Right atrium auricular region (tissue), 2 donors: ENCODE results near the gene REG1A. TPM values are rescaled to one million over a fixed set of nuclear protein-coding genes. Genes with fewer than 3 reads are reported as not detected.

Source experiments
- DNase-seq: peaks from one replicate; pipeline ENCODE4 v3.0.0-alpha.2; 2019; ENCODE audit warnings: low spot score
- H3K27ac ChIP-seq, 2 donors: fragments of 200-600 bp; sonication (generic); 1 replicate in 1 of 2; 2 replicates in 1 of 2; pipeline ENCODE4 v1.5.1; 2016 to 2019
- H3K27me3 ChIP-seq, 2 donors: fragments of 200-600 bp; sonication (generic); one replicate each; pipeline versions ENCODE4 v1.5.1 to v1.6.0; 2017 to 2019
- H3K36me3 ChIP-seq: fragments of 200-600 bp; sonication (generic); one replicate; pipeline ENCODE4 v1.5.1; 2016
- H3K4me1 ChIP-seq, 2 donors: fragments of 200-600 bp; sonication (generic); one replicate each; pipeline versions ENCODE4 v1.5.1 to v1.6.0; 2017 to 2019
- H3K4me3 ChIP-seq, 2 donors: fragments of 200-600 bp; sonication (generic); 1 replicate in 1 of 2; 2 replicates in 1 of 2; pipeline ENCODE4 v1.5.1; 2017 to 2019; ENCODE audit warnings: mild to moderate bottlenecking in 1 of 2, moderate library complexity in 1 of 2
- H3K9me3 ChIP-seq, 2 donors: fragments of 200-600 bp; sonication (generic); one replicate each; pipeline ENCODE4 v1.5.1; 2019
- CTCF ChIP-seq, 2 donors: fragments of 200-600 bp; sonication (generic); IDR thresholded peaks; one replicate each; pipeline ENCODE4 v1.5.1; 2019; ENCODE audit warnings: antibody characterized with exemption in 2 of 2
- total RNA-seq, 2 donors: library from RNA; depleted of rRNA; stranded (reverse); fragments of >200 nt; gene quantifications; one replicate each; pipeline ENCODE4 v1.1.0, GENCODE V29; 2016

REG1A gene
- total RNA-seq, 2 donors from 2014 or later = not detected

- H3K27ac ChIP-seq = no peak overlapping the region
- TF ChIP-seq CTCF (IDR thresholded peaks at IDR 0.05) = no peak
- no peaks in the 10 kb centered on the region for H3K9me3 ChIP-seq
- no peak for DNase-seq
- no peaks in the 10 kb centered on the region for H3K27me3 ChIP-seq
- no peak overlapping the region for H3K4me3 ChIP-seq
- H3K36me3 ChIP-seq = no peaks in the 10 kb centered on the region
- H3K4me1 ChIP-seq = no peaks in the 10 kb centered on the region
These were observed 34.9 kb upstream of the REG1A start for GRCh38 chr2:79085382-79085781.

GRCh38 chr2:79086255-79086654 is 34.0 kb upstream of the REG1A start:
- TF ChIP-seq CTCF (IDR thresholded peaks at IDR 0.05) = no peak
- Histone ChIP-seq H3K27me3 (no peaks in the 10 kb centered on the region), H3K27ac (no peak overlapping the region)

GRCh38 chr2:79087785-79088364 is 32.4 kb upstream of the REG1A start, which contains the start of gene REG1B:
Gene REG1B, minus strand, starts transcription at chr2:79087993. Its CDS starts 381 bp downstream, at chr2:79087612.
- no peaks in the 10 kb centered on the region for H3K27me3 ChIP-seq
- TF ChIP-seq CTCF (IDR thresholded peaks at IDR 0.05) = no peak

More at GRCh38 chr2:79086255-79086654, 34.0 kb upstream of the REG1A start:
- DNase-seq = no peak
- Histone ChIP-seq H3K4me1 (no peaks in the 10 kb centered on the region), H3K9me3 (no peaks in the 10 kb centered on the region), H3K4me3 (no peak overlapping the region), H3K36me3 (no peaks in the 10 kb centered on the region)

GRCh38 chr2:79090693-79091092 is 29.6 kb upstream of the REG1A start:
- DNase-seq = no peak
- Histone ChIP-seq H3K9me3 (no peaks in the 10 kb centered on the region), H3K27ac (no peak overlapping the region), H3K36me3 (no peaks in the 10 kb centered on the region), H3K4me1 (no peaks in the 10 kb centered on the region), H3K4me3 (no peak overlapping the region), H3K27me3 (no peaks in the 10 kb centered on the region)
- TF ChIP-seq CTCF (IDR thresholded peaks at IDR 0.05) = no peak

More at GRCh38 chr2:79087785-79088364, 32.4 kb upstream of the REG1A start, which contains the start of gene REG1B:
- no peaks in the 10 kb centered on the region for H3K36me3 ChIP-seq
- no peak for DNase-seq
- H3K4me3 ChIP-seq = no peak within 1 kb of the TSS
- H3K4me1 ChIP-seq = no peaks in the 10 kb centered on the region
- H3K9me3 ChIP-seq = no peaks in the 10 kb centered on the region
- H3K27ac ChIP-seq = no peak within 1 kb of the TSS

- no peak for TF ChIP-seq CTCF (IDR thresholded peaks at IDR 0.05)
- DNase-seq = no peak
- Histone ChIP-seq H3K27ac (no peak overlapping the region), H3K36me3 (no peaks in the 10 kb centered on the region), H3K4me1 (no peaks in the 10 kb centered on the region), H3K9me3 (peaks cover 0 to 10% of the 10 kb centered on the region in 2 donors), H3K4me3 (no peak overlapping the region), H3K27me3 (no peaks in the 10 kb centered on the region)
These were observed 22.4 kb upstream of the REG1A start for GRCh38 chr2:79097843-79098242.
